HepG2 (cell line): ENCODE data around the gene CEP76. TPM values are rescaled to one million over a fixed set of nuclear protein-coding genes. Genes with fewer than 3 reads are reported as not detected.
A peak's percentile ranks its signal among the peaks of the same experiment; 100 is the strongest.

Experiments
- BCL3 ChIP-seq: sonication (generic); formaldehyde crosslinking; IDR thresholded peaks from 2 replicates; pipeline ENCODE4 v1.5.1; 2020; ENCODE audit warnings: mild to moderate bottlenecking, missing genetic modification reagents, moderate library complexity
- ETS1 ChIP-seq: sonication (generic); formaldehyde crosslinking; IDR thresholded peaks from 2 replicates; pipeline ENCODE4 v1.4.0; 2020; ENCODE audit warnings: missing genetic modification reagents
- SAP130 ChIP-seq: IDR thresholded peaks from 2 replicates; pipeline ENCODE4 v1.6.1; 2016; ENCODE audit warnings: low read depth
- YY1 ChIP-seq: IDR thresholded peaks from 2 replicates; pipeline ENCODE4 v1.6.1; 2011; ENCODE audit warnings: low read length, low read depth, moderate library complexity, mild to moderate bottlenecking; ENCODE audit not compliant: insufficient read depth, insufficient replicate concordance
- ZNF564 ChIP-seq: sonication (generic); formaldehyde crosslinking; IDR thresholded peaks from 2 replicates; pipeline ENCODE4 v1.8.1; 2023; ENCODE audit warnings: mild to moderate bottlenecking, missing genetic modification reagents
- ZNF879 ChIP-seq: sonication (generic); formaldehyde crosslinking; IDR thresholded peaks from 2 replicates; pipeline ENCODE4 v1.8.1; 2023; ENCODE audit warnings: missing genetic modification reagents
- polyA plus RNA-seq, 8 experiments: library from polyadenylated mRNA; depleted of rRNA in 3 of 8; stranded (reverse) in 7 of 8; unstranded in 1 of 8; fragments of >200 nt; fragmentation: Illumina TruSeq in 4 of 8; extraction: Trizol in 4 of 8; gene quantifications; 2 replicates each; pipeline versions ENCODE4 v1.2.1 to v1.2.3, GENCODE V29; 2011 to 2016; ENCODE audit warnings: low read depth in 4 of 8, missing spikeins in 1 of 8, mixed read lengths in 1 of 8; ENCODE audit not compliant: insufficient read depth in 1 of 8
- total RNA-seq, 5 experiments: library from RNA; depleted of rRNA; stranded (reverse); fragments of >200 nt; fragmentation: Illumina TruSeq; extraction: Trizol; gene quantifications; 2 replicates each; pipeline ENCODE4 v1.2.3, GENCODE V29; 2016; ENCODE audit warnings: low read depth in 1 of 5
- TF ChIP-seq, protein P1 (sequence below): sonication (generic); formaldehyde crosslinking; IDR thresholded peaks from 2 replicates; pipeline ENCODE4 v1.4.0; 2020; ENCODE audit warnings: mild to moderate bottlenecking, missing genetic modification reagents
- TF ChIP-seq, protein P2 (sequence below): IDR thresholded peaks from 2 replicates; pipeline ENCODE4 v1.6.1; 2016; ENCODE audit warnings: missing compliant biosample characterization, missing genetic modification reagents, borderline replicate concordance
- TF ChIP-seq, protein P3 (sequence below): sonication (generic); formaldehyde crosslinking; IDR thresholded peaks from 2 replicates; pipeline ENCODE4 v1.8.0; 2022; ENCODE audit warnings: low read depth, missing genetic modification reagents

Gene CEP76
- total and polyA plus RNA-seq, 2 of the 13 experiments (the other 11 are each of a cell fraction or from before 2014, with no cell fraction given): 13.9 to 15.1 TPM

GRCh38 chr18:12657684-12658425 lies 44.7 kb downstream of the CEP76 start, which contains the start of gene SPIRE1 (continued):
- TF ChIP-seq BCL3 (CRISPR knock-in tag) (0 out of 2 replicates have a peak, but pooled peaks have one; percentile 17), SAP130 (CRISPR knock-in tag) (peak; percentile 68), ZNF879 (CRISPR knock-in tag) (no peak), ETS1 (CRISPR knock-in tag) (0 out of 2 replicates have a peak, but pooled peaks have one; percentile 36), YY1 (peak; percentile 63), ZNF564 (CRISPR knock-in tag) (0 out of 2 replicates have a peak, but pooled peaks have one; percentile 33)
- TF ChIP-seq, protein P1, sequence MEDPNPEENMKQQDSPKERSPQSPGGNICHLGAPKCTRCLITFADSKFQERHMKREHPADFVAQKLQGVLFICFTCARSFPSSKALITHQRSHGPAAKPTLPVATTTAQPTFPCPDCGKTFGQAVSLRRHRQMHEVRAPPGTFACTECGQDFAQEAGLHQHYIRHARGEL (CRISPR knock-in tag): no peak
- TF ChIP-seq, protein P2, sequence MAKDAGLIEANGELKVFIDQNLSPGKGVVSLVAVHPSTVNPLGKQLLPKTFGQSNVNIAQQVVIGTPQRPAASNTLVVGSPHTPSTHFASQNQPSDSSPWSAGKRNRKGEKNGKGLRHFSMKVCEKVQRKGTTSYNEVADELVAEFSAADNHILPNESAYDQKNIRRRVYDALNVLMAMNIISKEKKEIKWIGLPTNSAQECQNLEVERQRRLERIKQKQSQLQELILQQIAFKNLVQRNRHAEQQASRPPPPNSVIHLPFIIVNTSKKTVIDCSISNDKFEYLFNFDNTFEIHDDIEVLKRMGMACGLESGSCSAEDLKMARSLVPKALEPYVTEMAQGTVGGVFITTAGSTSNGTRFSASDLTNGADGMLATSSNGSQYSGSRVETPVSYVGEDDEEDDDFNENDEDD: peak; percentile 60; the same call in 1 of the 2 replicates
- TF ChIP-seq, protein P3, sequence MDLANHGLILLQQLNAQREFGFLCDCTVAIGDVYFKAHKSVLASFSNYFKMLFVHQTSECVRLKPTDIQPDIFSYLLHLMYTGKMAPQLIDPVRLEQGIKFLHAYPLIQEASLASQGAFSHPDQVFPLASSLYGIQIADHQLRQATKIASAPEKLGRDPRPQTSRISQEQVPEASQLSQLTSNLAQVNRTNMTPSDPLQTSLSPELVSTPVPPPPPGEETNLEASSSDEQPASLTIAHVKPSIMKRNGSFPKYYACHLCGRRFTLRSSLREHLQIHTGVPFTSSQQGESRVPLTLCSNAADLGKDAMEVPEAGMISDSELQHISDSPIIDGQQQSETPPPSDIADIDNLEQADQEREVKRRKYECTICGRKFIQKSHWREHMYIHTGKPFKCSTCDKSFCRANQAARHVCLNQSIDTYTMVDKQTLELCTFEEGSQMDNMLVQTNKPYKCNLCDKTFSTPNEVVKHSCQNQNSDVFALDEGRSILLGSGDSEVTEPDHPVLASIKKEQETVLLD (CRISPR knock-in tag): peak; percentile 82
